Retinal pigment epithelial cell (primary cell): ENCODE results near the gene KIF5A.
"Not testable (repeated sequence)": the region's sequence is repeated elsewhere in the genome, so short reads cannot be mapped to it uniquely, and the experiment has no call there.

Experiments used
- DNase-seq: peaks from one replicate; pipeline ENCODE4 v3.0.0-alpha.2; 2010; ENCODE audit warnings: low read depth
- H3K4me3 ChIP-seq: 2 replicates; pipeline ENCODE4 v1.5.1; 2011; ENCODE audit warnings: mild to moderate bottlenecking, low read length, control low read depth, moderate library complexity
- TF ChIP-seq, protein P1 (sequence below): conservative IDR thresholded peaks from 2 replicates; pipeline ENCODE4 v1.5.1; 2011; ENCODE audit warnings: low read depth, low read length, control low read depth, inconsistent platforms

The KIF5A gene

DNA sequence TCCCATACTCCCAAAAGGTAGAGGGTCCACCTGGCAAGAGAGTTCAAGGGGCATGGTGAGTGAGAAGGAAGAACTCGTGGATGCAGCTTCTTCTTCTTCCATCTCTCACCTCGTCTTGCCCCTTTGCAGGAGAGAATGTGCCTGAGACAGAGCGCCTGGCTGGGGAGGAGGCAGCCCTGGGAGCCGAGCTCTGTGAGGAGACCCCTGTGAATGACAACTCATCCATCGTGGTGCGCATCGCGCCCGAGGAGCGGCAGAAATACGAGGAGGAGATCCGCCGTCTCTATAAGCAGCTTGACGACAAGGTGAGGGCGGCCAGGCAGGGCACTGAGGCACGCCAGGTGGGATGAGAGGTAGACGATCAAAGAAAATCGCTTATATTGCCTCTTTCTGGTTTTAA is 20.0 kb downstream of the KIF5A start:
- TF ChIP-seq, protein P1, sequence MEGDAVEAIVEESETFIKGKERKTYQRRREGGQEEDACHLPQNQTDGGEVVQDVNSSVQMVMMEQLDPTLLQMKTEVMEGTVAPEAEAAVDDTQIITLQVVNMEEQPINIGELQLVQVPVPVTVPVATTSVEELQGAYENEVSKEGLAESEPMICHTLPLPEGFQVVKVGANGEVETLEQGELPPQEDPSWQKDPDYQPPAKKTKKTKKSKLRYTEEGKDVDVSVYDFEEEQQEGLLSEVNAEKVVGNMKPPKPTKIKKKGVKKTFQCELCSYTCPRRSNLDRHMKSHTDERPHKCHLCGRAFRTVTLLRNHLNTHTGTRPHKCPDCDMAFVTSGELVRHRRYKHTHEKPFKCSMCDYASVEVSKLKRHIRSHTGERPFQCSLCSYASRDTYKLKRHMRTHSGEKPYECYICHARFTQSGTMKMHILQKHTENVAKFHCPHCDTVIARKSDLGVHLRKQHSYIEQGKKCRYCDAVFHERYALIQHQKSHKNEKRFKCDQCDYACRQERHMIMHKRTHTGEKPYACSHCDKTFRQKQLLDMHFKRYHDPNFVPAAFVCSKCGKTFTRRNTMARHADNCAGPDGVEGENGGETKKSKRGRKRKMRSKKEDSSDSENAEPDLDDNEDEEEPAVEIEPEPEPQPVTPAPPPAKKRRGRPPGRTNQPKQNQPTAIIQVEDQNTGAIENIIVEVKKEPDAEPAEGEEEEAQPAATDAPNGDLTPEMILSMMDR: no peak
- no peak for DNase-seq
- H3K4me3 ChIP-seq: no peak overlapping the region

DNA sequence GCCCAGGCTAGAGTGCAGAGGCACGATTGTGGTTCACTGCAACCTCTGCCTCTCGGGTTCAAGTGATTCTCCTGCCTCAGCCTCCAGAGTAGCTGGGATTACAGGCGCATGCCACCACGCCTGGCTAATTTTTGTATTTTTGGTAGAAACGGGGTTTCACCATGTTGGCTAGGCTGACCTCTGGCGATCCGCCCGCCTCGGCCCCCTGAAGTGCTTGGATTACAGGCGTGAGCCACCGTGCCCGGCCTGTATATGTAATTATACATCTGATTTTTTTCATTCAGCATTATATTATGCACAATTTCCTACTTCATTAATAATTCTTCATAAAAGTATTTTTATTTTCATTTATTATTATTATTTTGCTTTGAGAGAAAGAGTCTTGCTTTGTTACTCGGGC is 20.6 kb downstream of the KIF5A start:
- not testable (repeated sequence) for H3K4me3 ChIP-seq, DNase-seq

DNA sequence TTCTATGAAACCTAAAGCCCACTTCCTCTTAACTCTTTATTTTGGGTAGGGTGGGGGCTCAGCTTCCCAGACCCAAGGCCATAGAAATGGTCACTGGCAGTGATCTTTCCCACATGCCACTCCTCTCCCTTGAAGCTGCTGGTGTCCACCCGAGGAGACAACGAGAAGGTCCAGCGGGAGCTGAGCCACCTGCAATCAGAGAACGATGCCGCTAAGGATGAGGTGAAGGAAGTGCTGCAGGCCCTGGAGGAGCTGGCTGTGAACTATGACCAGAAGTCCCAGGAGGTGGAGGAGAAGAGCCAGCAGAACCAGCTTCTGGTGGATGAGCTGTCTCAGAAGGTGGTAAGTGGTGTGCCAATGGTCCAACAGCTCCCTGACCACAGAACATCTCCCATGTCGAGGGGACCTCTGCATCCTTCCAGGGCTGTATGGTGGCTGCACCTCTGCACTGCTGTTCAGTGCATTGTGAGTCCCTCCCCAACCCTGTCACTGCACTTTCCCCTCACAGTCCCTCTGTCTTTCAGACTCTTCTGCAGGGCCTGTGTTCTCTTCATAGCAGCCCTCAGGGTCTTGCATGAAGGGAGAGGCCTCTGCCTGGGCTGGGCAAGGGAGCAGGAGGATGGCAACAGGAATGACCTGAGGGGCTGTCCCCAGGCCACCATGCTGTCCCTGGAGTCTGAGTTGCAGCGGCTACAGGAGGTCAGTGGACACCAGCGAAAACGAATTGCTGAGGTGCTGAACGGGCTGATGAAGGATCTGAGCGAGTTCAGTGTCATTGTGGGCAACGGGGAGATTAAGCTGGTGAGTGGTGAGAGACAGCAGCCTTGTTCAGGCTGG is 22.3 kb downstream of the KIF5A start:
- H3K4me3 ChIP-seq: no peak overlapping the region
- DNase-seq: no peak
- TF ChIP-seq, protein P1: no peak

DNA sequence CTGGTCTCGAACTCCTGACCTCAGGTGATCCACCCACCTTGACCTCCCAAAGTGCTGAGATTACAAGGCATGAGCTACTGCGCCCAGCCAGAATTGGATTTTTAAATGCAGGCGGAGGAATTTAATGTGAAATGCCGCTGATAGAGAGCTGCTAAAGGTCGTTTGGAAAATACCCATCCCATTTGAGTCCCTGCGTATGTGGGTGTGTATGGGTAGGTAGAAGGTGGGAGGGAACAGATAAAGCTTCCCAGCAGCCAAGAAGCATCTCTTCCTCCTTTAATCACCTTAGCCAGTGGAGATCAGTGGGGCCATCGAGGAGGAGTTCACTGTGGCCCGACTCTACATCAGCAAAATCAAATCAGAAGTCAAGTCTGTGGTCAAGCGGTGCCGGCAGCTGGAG is 25.0 kb downstream of the KIF5A start:
- no peak for DNase-seq
- TF ChIP-seq, protein P1: no peak
- no peak overlapping the region for H3K4me3 ChIP-seq

DNA sequence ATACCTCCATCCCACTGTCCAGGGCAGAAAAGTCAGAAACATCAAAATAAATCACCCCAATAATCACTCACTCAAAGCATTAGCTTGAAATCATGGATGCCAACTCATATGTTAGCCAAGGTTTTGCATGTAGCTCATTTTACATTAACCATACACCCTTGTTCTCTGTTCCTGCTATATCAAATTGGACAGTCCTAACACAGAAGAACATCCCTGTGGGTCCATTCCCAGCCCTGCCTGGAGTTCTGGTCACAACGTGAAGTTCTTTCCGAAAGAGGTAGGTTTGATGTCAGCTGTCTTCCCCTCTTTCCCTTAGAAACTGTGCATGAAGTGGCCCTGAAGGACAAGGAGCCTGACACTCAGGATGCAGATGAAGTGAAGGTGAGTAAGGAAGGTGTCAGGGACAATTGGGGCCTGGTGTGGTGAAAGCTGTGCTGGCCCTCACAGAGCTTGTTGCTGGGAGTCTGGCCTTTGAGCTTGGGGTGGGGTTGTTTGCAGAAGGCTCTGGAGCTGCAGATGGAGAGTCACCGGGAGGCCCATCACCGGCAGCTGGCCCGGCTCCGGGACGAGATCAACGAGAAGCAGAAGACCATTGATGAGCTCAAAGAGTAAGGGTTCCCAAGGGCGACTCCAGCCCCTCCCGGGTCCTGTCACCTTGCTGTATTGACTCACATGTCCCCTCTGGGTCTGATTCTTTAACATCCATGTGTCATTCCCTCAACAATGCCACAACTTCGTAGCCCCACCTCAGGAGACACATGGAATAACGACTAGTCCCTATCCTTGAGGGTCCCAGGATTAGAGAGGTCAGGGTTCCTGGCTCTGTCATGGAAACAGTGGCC is 26.1 kb downstream of the KIF5A start:
- no peak overlapping the region for H3K4me3 ChIP-seq
- TF ChIP-seq, protein P1: no peak
- DNase-seq: no peak

DNA sequence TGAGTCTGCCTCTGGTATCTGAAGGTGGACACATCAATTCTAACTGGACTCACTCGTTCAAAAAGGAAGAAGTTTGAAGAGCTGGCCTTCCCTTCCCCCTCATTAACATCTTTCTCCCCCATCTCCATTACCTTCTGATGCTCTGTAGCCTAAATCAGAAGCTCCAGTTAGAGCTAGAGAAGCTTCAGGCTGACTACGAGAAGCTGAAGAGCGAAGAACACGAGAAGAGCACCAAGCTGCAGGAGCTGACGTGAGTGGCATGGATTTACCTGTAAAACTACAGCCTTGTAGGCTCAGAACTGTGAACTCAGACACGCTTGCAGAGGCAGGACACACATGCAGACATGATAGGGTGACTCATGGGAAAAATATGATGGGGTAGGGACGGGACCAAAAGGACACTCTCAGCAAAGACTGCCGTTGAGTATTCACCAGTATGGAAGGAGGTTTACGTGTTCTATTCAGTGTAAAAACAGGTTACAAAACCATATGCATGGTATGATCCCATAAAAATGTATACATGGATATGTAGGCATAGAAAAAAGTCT is 26.8 kb downstream of the KIF5A start:
- TF ChIP-seq, protein P1: no peak
- H3K4me3 ChIP-seq: no peak overlapping the region
- no peak for DNase-seq

DNA sequence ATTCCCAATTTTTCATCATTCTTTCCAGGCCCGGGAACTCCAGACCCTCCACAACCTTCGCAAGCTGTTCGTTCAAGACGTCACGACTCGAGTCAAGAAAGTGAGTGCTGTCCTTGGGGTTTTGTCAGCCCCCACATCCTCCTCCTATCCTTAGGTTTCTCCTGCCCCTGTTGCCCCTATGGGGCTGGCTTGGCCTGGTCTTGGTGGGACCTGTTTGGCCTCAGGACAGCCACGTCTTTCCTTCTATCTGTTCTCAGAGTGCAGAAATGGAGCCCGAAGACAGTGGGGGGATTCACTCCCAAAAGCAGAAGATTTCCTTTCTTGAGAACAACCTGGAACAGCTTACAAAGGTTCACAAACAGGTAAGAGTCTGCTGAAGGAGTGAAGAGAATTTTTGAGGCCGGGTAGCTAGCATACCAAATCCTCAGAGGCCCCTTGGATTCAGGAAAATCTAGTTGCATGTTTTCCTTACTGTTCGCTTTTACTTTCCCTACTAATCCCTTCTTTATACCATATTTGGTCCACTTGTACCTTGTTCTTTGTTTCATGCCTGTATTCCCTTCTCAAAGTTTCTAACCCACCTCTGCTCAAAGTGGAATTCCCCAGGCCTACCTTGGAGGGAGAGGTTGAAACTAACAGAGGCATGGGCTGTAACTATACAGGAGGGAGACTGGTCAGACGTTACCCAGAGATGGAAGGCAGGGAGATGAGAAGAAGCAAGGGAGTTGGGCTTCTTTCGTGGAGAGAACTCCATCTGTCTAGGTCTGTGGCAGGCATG is 28.3 kb downstream of the KIF5A start:
- TF ChIP-seq, protein P1: no peak
- no peak overlapping the region for H3K4me3 ChIP-seq
- no peak for DNase-seq
